Esophagus squamous epithelium (tissue), 4 donors: ENCODE measurements around the gene PRSS27.

ENCODE experiments used
- POLR2A ChIP-seq, 4 donors: fragments of 450-650 bp; IDR thresholded peaks; one replicate each; pipeline ENCODE4 v1.6.1; 2017; ENCODE audit warnings: antibody characterized with exemption in 4 of 4, mild to moderate bottlenecking in 4 of 4, moderate library complexity in 3 of 4
- TF ChIP-seq, protein P1 (sequence below), 6 experiments: fragments of 450-650 bp in 4 of 6; fragments of 200-600 bp in 2 of 6; sonication (generic) in 2 of 6; IDR thresholded peaks; one replicate each; pipeline ENCODE4 v1.5.1; 2016 to 2019; ENCODE audit warnings: antibody characterized with exemption in 6 of 6, mild to moderate bottlenecking in 4 of 6, moderate library complexity in 4 of 6

DNA sequence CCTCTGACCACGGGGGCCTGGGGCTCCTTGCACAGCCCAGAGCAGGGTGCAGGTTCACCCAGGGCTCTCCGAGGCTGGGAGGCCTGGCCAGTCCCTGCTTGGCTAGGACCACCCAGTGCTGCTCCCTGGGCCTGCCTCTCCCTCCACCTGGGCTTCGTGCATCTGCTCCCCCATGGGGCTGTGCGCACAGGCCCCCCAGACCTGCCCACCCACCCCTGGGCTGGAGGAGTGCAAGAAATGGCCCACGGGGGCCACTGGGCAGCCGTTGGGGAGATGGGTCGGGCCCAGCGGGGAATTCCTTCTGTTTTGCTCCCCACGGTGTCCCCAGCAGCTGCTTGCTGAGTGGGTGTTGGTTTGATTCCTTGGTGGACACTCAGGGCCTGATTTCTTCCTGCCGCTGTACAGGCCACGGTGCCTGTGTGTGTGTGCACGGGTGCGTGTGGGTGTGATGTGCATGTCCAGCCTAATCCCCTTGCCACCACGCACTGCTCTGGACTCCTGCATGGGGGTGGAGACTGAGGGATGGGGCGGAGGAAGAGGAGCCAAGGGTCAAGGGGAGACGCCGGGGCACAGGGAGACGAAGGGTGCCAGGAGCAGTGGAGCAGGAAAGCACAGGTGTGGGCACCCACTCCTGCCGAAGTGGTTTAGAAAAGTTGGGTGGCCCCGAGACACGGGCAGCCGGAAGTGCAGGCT lies 8.5 kb downstream of the PRSS27 start:
- TF ChIP-seq, protein P1, sequence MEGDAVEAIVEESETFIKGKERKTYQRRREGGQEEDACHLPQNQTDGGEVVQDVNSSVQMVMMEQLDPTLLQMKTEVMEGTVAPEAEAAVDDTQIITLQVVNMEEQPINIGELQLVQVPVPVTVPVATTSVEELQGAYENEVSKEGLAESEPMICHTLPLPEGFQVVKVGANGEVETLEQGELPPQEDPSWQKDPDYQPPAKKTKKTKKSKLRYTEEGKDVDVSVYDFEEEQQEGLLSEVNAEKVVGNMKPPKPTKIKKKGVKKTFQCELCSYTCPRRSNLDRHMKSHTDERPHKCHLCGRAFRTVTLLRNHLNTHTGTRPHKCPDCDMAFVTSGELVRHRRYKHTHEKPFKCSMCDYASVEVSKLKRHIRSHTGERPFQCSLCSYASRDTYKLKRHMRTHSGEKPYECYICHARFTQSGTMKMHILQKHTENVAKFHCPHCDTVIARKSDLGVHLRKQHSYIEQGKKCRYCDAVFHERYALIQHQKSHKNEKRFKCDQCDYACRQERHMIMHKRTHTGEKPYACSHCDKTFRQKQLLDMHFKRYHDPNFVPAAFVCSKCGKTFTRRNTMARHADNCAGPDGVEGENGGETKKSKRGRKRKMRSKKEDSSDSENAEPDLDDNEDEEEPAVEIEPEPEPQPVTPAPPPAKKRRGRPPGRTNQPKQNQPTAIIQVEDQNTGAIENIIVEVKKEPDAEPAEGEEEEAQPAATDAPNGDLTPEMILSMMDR (IDR thresholded peaks at IDR 0.05), result no peak
- no peak for TF ChIP-seq POLR2A (IDR thresholded peaks at IDR 0.05)
